Esophagus muscularis mucosa (tissue), 4 donors: ENCODE results near the gene PTGES3L. TPM values are rescaled to one million over a fixed set of nuclear protein-coding genes. Genes with fewer than 3 reads are reported as not detected.

Experiments used
- DNase-seq: peaks from one replicate; pipeline ENCODE4 v3.0.0-alpha.2; 2017; ENCODE audit errors: extremely low spot score
- H3K27ac ChIP-seq, 4 donors: fragments of 200-600 bp; sonication (generic); replicated peaks in 1 of 4; 1 replicate in 3 of 4; 2 replicates in 1 of 4; pipeline ENCODE4 v1.5.1; 2016 to 2019; ENCODE audit warnings: mild to moderate bottlenecking in 1 of 4
- H3K27me3 ChIP-seq, 4 donors: fragments of 200-600 bp; sonication (generic); one replicate each; pipeline versions ENCODE4 v1.5.1 to v1.6.0; 2016 to 2019
- H3K36me3 ChIP-seq, 4 donors: fragments of 200-600 bp; sonication (generic); one replicate each; pipeline ENCODE4 v1.5.1; 2016 to 2019
- H3K4me1 ChIP-seq, 4 donors: fragments of 200-600 bp; sonication (generic); one replicate each; pipeline ENCODE4 v1.5.1; 2016 to 2019
- H3K4me3 ChIP-seq, 4 donors: fragments of 200-600 bp; sonication (generic); 1 replicate in 2 of 4; 2 replicates in 2 of 4; pipeline ENCODE4 v1.5.1; 2016 to 2019; ENCODE audit warnings: mild to moderate bottlenecking in 4 of 4, moderate library complexity in 1 of 4
- H3K9me3 ChIP-seq, 4 donors: fragments of 200-600 bp; sonication (generic); 1 replicate in 3 of 4; 2 replicates in 1 of 4; pipeline ENCODE4 v1.5.1; 2016 to 2019
- CTCF ChIP-seq, 3 experiments: fragments of 200-600 bp in 2 of 3; fragments of 450-650 bp in 1 of 3; sonication (generic) in 2 of 3; IDR thresholded peaks; one replicate each; pipeline ENCODE4 v1.5.1; 2017 to 2019; ENCODE audit warnings: antibody characterized with exemption in 3 of 3, mild to moderate bottlenecking in 2 of 3, moderate library complexity in 1 of 3
- EP300 ChIP-seq: sonication (generic); formaldehyde crosslinking; IDR thresholded peaks from one replicate; pipeline ENCODE4 v1.6.1; 2017; ENCODE audit warnings: antibody characterized with exemption
- POLR2A ChIP-seq: fragments of 450-650 bp; IDR thresholded peaks from one replicate; pipeline ENCODE4 v1.6.1; 2017; ENCODE audit warnings: antibody characterized with exemption, moderate library complexity, mild to moderate bottlenecking, low read depth
- POLR2AphosphoS5 ChIP-seq, 2 donors: sonication (generic); formaldehyde crosslinking; IDR thresholded peaks; one replicate each; pipeline ENCODE4 v1.6.1; 2017; ENCODE audit warnings: antibody characterized with exemption in 2 of 2
- WGBS: methylation state at CpG from one replicate; pipeline ENCODE4 v1.1.5; 2018; 5-methylcytosine and 5-hydroxymethylcytosine counted together
- intact Hi-C: fragments of 100-400 bp; cut with DNase I; formaldehyde crosslinking; loops from one replicate; pipeline ENCODE4 v1.15.1; 2023
- total RNA-seq, 4 donors: library from RNA; depleted of rRNA; stranded (reverse); fragments of >200 nt; gene quantifications; one replicate each; pipeline versions ENCODE4 v1.1.0 to v1.2.1, GENCODE V29; 2016

PTGES3L gene
- total RNA-seq, 4 donors from 2014 or later, result 7.8 to 18.3 (median 13.1) TPM

- no peak for DNase-seq
- Histone ChIP-seq H3K4me1 (peaks cover 7 to 29% (median 26%) of the 10 kb centered on the region in 4 donors), H3K9me3 (no peaks in the 10 kb centered on the region), H3K36me3 (no peaks in the 10 kb centered on the region), H3K27ac (peak overlapping the region; percentile 81 to 87 (median 83)), H3K4me3 (peak overlapping the region; percentile 61 to 67 (median 63)), H3K27me3 (no peaks in the 10 kb centered on the region)
- 62% methylated on average over 16 of the region's 16 CpGs for WGBS
- TF ChIP-seq POLR2AphosphoS5 (IDR thresholded peaks at IDR 0.05), result no peak
- no peak for TF ChIP-seq CTCF (IDR thresholded peaks at IDR 0.05)
- no peak for TF ChIP-seq POLR2A
- TF ChIP-seq EP300, result no peak
- intact Hi-C loops, result loop anchor here (2.0 kb wide), 1 partner anchor 99 kb away; the partner anchor contains the start of gene BRCA1
These were observed 46.1 kb upstream of the PTGES3L start for GRCh38 chr17:43025766-43026537.

DNA sequence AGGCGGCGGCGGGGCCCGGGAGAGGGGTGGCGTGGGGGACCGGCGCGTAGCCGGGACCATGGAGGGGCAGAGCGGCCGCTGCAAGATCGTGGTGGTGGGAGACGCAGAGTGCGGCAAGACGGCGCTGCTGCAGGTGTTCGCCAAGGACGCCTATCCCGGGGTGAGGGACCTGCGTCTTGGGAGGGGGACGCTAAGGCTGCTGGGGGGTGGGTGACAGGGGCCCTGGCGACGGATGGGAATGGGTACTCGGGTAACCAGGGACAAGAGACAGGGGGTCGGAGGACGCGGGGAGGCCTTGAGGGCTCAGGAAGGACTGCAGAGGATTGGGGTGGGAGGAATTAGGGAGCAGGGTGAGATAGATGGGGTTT, 45.4 kb upstream of the PTGES3L start:
- peaks cover 12 to 36% (median 33%) of the 10 kb centered on the region in 4 donors for H3K4me1 ChIP-seq
- H3K27me3 ChIP-seq, result no peaks in the 10 kb centered on the region
- TF ChIP-seq POLR2A, result no peak
- no peak for TF ChIP-seq POLR2AphosphoS5 (IDR thresholded peaks at IDR 0.05)
- no peak for TF ChIP-seq EP300
- no peak for TF ChIP-seq CTCF (IDR thresholded peaks at IDR 0.05)
- H3K27ac ChIP-seq, result peak overlapping the region; percentile 81 to 87 (median 83)
- no peaks in the 10 kb centered on the region for H3K9me3 ChIP-seq
- H3K4me3 ChIP-seq, result peak overlapping the region; percentile 61 to 67 (median 63)
- intact Hi-C loops, result loop anchor here (2.0 kb wide), 1 partner anchor 100 kb away; the partner anchor contains the start of gene BRCA1
- WGBS, result 9% methylated on average over 22 of the region's 27 CpGs
- H3K36me3 ChIP-seq, result no peaks in the 10 kb centered on the region
- DNase-seq, result no peak

GRCh38 chr17:43024407-43025289, 44.8 kb upstream of the PTGES3L start, which contains the start of gene RND2:
Gene RND2, plus strand, starts transcription at chr17:43025231. Its CDS starts 117 bp downstream, at chr17:43025348.
- H3K36me3 ChIP-seq, result no peaks in the 10 kb centered on the region
- peak within 1 kb of the TSS; percentile 81 to 87 (median 83) for H3K27ac ChIP-seq
- 2% methylated on average over 41 of the region's 61 CpGs for WGBS
- H3K9me3 ChIP-seq, result no peaks in the 10 kb centered on the region
- intact Hi-C loops, result loop anchor here (2.0 to 5.0 kb wide), 2 partner anchors 100 to 143 kb away; partner anchors contain the start of gene BRCA1
- peak within 1 kb of the TSS; percentile 61 to 67 (median 63) for H3K4me3 ChIP-seq
- no peaks in the 10 kb centered on the region for H3K27me3 ChIP-seq
- TF ChIP-seq POLR2A, result no peak
- TF ChIP-seq CTCF (IDR thresholded peaks at IDR 0.05), result peak; percentile 72 to 86 (median 85)
- TF ChIP-seq POLR2AphosphoS5 (IDR thresholded peaks at IDR 0.05), result peak; percentile 67 to 72
- no peak for TF ChIP-seq EP300
- H3K4me1 ChIP-seq, result peaks cover 18 to 43% (median 39%) of the 10 kb centered on the region in 4 donors
- peak; percentile 97 for DNase-seq

- TF ChIP-seq POLR2AphosphoS5 (IDR thresholded peaks at IDR 0.05) (peak; percentile 69 to 88), EP300 (no peak), POLR2A (peak; percentile 44), CTCF (IDR thresholded peaks at IDR 0.05) (peak in 1 of 3 experiments; percentile 2)
- Histone ChIP-seq H3K9me3 (no peaks in the 10 kb centered on the region), H3K4me1 (peaks cover 35 to 63% (median 57%) of the 10 kb centered on the region in 4 donors), H3K27ac (peak within 1 kb of the TSS; percentile 85 to 93 (median 88)), H3K4me3 (peak within 1 kb of the TSS; percentile 86 to 97 (median 94)), H3K27me3 (no peaks in the 10 kb centered on the region), H3K36me3 (peaks cover 0 to 17% (median 15%) of the 10 kb centered on the region in 4 donors)
- DNase-seq, result no peak
- intact Hi-C loops, result loop anchor here (5.0 kb wide), 1 partner anchor 145 kb away; no protein-coding TSS in a partner anchor
- WGBS, result 1% methylated on average over 25 of the region's 80 CpGs
These were observed 42.0 kb upstream of the PTGES3L start, which contains the start of gene VAT1 for GRCh38 chr17:43021741-43022512. Gene VAT1, minus strand, starts transcription at chr17:43022385. Its CDS starts 63 bp downstream, at chr17:43022322.
